SIG-M5 treated with dmso at 0.1 percent for 504 hours (cell line): ENCODE results near the gene DDB1.

Experiments
- DNase-seq: peaks from one replicate; lab custom pipeline; 2025; ENCODE audit not compliant: unreplicated experiment; lab: John Stamatoyannopoulos, UW

The DDB1 gene

DNA sequence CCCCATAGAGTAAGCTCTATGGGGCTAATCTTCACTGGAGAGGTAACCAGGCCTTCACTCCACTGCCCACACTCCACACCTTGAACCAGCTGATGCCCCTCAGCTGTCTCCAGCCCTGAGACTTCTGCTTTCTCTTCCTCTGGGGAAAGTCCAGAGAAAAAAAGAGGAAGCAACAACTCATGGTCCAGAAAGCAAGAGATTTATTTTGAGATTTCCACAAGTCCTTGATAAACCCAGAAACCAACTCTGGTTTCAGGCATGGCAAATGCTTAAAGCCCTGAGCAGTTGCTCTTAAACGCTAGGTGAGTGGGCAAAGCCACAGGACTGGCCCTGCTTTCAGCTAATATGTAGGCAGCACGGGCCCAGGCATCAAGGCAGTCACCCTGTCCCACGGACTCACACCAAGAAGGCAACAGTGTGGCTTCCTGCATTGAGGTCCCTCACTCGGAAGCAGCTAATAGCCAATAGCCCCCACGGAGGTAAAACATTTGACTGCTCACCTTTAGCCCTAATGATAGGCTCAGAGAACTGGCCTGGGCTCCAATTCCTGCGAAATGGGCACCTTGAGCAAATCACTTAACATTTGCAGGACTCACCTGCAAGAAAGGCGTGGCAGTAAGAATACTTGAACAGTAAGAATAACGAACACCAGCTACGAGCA, 24.5 kb upstream of the DDB1 start:
- peak; percentile 62 for DNase-seq

DNA sequence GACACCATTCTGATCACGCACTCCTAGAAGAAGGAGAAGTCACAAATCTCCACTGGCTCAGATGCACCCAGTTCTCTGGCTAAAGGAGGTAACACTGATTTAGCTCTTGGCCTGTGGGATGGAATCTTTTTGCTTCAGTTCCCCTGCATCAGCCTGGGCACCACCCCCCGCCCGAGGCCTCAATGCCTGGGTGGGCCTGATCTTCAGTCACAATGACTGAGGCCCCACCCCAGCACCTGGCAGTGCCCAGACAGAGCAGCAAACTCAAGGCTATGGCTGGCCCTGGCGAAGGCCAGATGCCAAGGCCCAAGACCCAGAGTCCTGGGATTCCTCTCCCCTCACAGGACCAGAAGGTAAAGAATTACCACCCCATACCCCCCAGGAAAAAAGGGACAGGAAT, 23.8 kb upstream of the DDB1 start:
- no peak for DNase-seq

DNA sequence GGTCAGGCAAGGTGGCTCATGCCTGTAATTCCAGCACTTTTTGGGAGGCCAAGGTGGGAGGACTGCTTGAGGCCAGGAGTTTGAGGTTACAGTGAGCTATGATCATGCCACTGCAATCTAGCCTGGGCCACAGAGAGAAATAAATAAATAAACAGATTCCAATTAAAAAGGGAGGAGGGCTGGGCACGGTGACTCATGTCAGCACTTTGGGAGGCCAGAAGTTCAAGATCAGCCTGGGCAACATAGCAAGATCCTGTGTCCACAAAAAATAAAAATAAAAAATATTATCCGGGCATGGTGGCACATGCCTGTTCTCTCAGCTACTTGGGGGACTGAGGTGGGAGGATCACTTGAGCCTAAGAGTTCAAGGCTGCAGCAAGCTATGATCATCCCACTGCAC, 21.3 kb upstream of the DDB1 start:
- DNase-seq: no peak

DNA sequence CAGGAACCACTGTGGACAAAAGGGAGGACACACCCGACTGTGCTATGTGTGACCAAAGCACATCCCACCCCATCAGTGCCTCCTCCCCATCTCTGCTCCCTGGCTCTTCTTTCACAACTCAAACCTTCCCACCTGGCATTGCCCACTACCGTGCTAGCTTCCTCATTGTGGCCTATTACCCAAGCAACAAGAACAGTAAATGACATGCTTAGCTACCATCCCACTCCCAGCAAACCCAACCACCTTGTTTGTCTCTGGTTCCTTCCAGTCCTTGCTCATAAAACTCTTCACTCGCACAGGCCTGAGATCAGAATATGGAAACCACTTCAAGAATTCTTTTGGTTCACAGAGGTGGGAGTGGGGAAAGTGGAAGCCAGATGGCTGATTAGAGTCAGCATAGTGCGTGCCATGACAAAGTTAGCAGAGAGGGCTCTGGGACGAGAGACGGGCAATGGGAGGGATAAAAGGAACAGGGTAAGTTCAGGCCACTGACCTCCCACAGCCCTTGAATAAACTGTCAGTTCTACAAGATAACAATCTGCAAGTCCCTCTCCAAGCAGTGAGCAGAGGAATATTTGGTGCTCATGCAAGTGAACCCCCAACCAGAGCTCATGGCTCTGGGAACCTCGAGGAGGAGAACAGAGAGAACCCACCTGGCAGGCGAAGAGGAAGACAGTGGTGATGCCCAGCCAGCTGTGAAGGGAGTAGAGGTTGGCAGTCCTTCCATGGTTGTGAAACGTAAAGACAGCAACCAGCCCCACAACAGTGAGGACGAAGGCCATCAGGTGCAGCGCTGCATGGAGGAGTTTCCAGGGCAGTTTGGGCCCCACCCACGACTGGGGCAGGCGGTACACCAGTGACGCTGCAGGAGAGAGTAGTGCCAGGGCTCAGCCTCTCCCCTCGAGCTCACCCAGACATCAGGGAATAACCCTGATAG, 20.5 kb upstream of the DDB1 start:
- peak; percentile 37 for DNase-seq

DNA sequence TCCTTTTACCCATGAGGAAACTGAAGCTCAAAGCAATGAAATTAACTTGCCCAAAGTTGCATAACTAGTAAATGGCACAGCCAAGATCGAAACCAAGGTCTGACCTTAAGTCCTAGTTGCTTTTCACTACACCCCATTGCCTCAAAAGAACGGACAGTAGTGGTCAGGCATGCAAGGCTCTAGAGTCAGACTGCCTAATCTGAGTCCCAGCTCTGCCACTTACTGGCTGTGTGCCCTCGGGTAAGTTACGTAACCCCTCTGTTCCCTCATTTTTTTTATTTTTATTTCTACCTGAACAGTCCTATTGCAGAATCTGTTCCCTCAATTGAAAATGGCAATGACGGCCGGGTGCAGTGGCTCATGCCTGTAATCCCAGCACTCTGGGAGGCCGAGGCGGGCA, 19.1 kb upstream of the DDB1 start:
- DNase-seq: no peak

DNA sequence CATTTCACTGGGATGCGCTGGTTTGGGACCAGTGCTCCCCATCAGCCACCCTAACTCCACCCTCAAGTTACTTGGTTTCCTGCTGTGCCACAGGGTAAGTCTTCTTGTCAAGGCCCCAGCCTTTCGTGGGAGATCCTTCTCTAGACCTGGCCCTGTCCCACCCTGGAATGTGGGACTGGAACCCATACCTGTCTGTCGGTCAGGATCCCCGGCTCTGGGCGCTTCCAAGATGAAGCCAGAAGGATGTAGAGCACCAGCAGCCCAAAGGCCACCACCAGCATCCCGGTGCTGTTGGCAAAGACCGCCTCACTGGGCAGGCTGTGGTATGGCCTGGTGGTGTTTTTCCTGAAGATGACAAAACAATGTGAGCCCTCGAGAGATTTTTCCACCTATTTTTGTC, 17.9 kb upstream of the DDB1 start:
- DNase-seq: no peak

DNA sequence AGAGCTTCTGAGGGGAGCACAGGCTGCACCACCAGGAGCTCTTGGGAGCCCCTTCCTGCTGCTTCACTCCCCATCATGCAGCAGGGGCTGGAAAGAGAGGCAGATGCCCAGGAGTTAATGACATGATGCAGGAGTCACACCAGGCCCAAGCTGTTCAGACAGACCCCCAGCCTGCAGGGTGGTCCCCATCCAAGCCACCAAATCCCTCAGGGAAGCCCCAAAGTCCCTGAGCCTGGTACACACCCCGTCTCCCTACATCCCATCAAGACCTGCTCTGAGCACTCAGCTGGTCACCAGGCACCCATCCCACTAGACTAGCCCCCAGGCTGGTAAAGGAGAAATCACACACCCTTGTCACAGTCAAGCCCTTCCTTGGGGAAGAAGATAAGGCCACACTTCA, 17.4 kb upstream of the DDB1 start:
- no peak for DNase-seq

DNA sequence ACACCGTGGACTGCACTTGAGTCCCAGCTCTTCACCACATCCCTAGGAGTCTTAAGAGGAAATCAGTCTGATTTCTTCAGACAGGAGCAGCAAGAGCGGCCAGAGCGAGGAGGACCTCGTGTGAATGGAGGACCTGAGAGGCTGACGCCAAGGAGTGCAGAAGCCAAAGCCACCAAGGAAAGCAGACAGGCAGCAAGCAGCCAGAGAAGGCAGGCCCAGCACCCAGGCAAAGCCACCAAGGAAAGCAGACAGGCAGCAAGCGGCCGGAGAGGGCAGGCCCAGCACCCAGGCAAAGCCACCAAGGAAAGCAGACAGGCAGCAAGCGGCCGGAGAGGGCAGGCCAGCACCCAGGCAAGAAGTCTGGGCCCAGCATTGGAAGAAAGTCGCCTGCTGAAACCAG, 17.0 kb upstream of the DDB1 start:
- no peak for DNase-seq

DNA sequence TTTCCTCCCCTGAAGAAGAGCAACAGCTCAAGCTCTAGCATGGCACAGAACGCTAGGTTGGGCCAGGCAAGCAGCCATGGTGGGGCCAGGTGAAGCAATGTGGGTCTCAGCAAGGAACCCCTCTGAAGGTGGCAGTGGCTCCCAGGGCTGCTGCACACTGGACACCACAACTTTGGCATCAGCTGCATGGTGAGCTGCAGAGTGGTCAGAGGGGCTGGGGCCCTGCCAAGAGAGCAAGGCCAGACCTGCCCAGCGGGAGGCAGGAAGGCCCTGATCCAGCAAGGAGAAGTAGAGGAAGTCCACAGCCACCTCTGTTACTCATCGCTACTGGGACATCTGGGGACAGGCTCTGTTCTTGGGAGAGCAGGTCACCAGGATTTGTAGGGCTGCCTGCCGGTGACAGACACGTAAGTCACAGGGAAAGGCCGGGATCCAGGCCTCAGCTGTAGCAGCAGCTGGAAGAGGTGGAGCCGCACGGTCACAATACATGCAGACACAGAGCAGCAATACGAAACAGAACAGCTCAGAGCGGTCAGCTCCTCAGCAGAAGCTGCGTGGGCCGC, 16.4 kb upstream of the DDB1 start:
- DNase-seq: no peak

DNA sequence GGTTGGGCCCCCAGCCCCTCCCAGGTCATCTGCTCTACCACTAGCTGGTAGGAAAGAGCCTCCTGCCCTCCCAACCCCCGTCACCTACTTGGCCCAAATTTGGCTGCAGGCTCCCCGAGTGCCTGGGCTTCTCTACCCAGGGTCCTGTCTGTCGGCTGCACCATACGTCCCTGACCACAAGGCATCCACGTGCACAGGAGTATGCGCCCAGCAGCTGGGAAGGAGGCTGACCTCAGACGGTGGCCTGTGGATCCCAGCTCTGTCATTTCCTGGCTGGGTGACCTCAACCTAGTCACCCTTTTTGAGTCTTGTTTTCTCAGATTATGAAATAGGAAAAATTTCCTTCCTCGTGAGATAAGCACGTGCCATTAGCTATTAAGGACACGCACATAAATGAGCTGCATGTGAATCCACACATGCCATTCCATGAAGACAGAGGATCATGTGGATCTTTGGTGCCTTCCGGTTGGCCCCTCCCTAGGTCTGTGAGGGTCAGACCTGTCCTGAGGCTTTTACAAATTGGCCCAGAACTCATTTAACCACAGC, 15.1 kb upstream of the DDB1 start:
- no peak for DNase-seq

DNA sequence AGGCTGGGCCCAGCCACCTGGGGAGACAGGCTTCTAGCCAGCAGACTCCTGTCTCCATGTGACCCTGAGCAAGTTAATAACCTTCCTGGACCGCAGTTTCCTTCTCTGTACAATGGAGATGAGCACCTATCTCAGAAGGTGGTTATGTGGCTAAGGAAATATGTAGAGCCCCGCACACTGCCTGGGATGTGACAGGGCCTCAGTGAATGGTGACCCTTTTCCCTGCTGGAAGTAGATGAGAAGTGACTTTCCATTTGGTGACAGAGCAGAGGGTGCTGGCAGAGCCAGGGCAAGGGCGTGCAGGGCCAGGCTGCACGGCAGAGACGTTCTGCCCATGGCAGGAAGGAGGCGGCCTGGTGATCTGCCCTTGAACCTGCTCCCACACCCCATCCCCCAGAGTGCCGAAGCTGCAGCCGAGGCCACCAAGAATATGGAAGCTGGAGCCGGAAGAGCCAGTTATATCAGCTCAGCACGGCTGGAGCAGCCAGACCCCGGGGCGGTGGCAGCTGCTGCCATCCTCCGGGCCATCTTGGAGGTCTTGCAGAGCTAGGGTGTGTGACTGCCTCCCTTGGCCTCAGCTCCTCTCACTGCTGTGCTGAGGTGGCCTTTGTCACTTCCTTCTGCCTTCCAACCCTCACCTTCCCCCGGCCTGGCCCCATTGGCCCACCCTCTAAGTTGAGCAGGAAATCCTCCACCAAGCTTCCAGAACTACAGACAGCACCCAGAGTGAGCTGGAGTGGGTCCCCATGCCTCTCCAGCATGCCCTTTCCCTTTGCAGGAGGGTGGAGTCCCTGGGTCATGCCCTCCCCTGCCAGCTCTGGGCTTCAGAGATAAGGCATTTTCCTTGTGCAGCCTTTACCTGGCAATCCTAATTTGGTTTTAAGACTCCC, 13.3 kb upstream of the DDB1 start:
- DNase-seq: no peak

DNA sequence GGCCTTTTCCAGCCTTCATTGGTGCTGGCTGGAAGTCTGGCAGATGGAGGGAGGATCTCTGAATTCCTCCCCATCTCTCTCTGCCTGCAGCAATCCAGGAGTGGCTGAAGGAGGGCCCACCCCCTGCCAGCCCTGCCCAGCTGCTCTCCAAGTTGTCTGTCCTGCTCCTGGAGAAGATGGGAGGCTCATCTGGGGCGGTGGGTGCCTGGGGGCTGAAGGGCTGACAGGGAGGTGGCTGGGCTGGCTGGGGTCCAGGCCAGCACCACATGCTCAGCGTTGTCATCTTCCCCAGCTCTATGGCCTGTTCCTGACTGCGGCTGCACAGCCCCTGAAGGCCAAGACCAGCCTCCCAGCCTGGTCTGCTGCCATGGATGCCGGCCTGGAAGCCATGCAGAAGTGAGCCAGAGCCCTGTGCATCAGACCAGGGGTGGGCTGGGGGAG, 12.3 kb upstream of the DDB1 start:
- no peak for DNase-seq

DNA sequence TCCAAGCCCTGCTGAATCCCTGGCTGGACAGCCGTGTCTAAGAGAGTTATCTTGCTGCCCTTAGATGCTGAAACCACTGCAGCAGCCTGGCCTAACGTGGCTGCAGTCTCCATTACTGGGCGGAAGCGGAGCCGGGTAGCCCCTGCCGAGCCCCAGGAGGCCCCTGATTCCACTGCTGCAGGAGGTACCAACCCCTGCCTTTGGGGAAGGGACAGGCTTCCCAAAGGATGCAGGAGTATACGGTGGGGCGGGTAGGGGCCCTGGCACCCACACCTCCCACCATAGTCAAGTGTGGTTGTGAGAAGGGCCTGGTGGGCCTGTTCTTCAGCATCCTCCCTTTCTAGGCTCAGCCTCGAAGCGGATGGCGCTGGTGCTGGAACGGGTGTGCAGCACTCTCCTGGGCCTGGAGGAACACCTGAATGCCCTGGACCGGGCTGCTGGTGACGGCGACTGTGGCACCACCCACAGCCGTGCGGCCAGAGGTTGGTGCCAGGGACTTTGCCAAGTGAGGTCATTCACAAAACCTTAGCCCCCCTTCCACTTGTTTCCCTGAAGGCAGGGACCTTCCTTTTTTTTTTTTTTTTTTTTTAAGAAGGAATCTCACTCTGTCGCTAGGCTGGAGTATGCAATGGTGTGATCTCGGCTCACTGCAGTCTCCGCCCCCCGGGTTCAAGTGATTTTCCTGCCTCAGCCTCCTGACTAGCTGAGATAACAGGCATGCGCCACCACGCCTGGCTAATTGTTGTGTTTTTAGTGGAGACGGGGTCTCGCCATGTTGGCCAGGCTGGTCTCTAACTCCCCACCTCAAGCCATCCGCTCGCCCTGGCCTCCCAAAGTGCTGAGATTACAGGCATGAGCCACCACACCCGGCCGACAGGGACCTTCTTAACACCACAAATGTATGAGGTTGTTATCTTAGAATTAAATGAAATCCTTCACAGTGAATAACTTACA, 11.2 kb upstream of the DDB1 start:
- DNase-seq: no peak

DNA sequence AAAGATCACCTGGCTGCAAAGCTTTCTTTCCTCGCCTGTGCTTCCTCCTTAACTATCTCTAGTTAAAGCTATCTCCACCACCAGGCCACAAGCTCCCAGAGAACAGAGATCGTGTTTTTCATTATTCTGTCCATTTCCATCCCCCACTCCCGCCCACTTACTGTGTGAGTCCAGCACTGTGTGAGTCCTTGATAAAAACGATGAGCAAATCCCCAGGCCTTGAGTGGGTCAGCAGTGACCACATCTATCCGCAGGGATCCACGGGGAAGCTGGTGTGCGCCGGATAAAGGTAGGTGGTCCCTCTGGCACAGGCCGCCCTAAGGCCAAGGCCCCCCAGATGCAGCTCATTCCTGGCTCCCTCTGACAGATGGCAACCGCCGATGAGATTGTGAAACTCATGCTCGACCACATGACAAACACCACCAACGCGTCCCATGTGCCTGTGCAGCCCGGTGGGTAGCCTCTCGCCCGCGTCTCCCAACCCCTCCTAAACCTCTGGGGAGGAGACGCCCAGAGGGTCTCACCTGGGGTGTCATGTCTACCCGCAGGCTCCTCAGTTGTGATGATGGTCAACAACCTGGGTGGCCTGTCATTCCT, 9.4 kb upstream of the DDB1 start:
- no peak for DNase-seq

DNA sequence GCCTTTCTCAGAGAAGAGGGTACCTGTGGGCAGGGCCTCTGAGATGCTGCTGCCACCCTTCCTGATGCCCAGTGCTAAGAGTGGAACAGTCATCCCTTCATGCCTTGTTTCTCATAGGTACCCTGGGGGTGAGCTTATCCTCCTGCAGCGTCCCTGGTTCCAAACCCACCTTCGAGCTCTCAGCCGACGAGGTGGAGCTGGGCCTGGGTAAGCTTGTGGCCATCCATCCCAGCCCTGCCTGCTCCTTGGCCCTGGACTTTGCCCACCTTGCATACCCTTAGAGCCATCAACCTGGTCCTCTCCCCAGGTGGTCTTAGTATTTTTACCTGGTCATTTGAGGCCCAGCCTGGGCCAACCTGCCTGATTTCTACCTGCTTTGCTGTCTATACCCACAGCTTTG, 8.8 kb upstream of the DDB1 start:
- no peak for DNase-seq

DNA sequence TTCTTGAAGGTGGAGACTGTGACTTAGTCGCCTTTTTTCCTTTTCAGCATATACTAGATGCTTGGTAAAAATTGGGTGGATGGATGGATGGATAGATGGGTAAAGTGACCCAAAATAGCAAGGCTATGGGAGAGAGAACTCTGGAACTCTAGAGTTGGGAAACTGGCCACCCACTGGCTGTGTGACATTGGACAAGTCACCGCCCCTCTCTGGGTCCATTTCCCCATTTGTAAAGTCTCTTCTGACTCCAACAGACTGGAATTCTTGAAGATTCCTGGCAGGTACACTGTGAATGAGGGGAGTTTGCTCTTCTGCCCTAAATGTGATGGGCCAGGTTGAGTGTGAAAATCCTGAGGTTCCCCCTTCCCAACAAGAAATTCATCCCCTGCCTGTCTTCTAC, 8.1 kb upstream of the DDB1 start:
- no peak for DNase-seq

DNA sequence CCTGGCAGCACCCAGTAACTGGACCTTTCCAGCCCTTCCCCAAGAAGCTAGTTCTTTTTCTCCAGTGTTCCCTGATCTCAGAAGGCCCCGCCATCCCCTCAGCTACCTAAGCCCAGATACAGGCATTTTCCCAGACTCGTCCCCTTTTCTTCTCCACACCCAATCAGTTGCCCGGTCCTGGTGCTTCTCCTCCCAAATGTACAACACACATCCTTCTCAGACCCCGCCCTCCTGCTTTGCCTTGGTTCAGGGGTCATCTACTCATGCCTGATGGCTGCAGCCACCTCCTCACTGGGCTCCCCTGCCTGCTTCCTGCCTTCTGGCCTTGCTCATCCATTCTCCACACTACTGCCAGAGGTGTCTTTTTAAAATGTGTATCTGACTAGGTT, 6.6 kb upstream of the DDB1 start:
- DNase-seq: no peak

DNA sequence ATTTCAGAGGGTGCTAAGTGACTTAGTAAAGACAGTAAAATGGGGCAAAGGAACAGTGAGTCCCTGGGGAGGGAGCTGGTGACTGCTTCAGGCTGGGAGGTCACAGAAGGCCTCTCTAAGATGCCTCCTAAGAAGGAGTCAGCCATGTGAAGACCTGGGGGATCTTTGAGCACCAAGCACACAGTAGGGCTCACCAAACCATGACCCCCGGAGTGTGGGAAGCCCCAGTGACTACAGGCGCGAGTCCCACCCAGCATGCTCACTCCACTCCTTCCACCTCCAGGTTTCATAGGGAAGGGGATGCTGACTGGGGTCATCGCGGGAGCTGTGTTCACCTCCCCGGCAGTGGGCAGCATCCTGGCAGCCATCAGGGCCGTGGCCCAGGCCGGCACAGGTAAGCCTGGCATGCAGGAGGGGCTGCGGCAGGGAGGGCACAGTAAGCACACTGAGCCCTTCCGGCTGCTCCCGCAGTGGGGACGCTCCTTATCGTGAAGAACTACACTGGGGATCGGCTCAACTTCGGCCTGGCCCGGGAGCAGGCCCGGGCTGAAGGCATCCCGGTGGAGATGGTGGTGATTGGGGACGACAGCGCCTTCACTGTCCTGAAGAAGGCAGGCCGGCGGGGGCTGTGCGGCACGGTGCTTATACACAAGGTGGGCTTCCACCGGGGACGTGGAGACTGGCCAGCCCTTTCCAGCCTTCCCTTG, 6.0 kb upstream of the DDB1 start:
- no peak for DNase-seq
